Measurements from ENCODE around the gene WEE1.

The WEE1 gene

DNA sequence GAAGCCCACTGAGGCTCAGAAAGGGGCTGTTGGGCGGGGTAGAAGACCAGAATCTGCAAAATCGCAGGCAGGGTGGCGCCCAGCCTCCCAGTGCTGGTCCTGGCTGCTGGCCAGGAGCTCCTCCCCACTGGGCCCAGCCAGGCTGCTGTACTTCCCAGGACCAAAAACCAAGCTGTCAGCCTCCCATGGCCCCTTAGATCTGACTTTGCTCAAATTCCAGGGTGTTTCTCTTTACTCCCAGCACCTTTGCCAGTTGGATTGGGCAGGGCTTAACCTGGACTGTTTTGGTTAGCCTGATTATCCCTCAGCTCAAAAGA, 44.2 kb upstream of the WEE1 start:
- Histone ChIP-seq H3K79me2 (ENCODE audit: insufficient read depth, low read length) (no peaks in the 10 kb centered on the region), H3K36me3 (ENCODE audit: low read length) (peaks cover 8% of the 10 kb centered on the region; the same call in 1 of the 2 replicates), H3K27ac (ENCODE audit: low read depth, low read length) (no peak overlapping the region), H3K4me2 (ENCODE audit: low read depth, low read length, poor library complexity, severe bottlenecking) (no peak overlapping the region), H3K4me3 (ENCODE audit: insufficient read depth, low read length, poor library complexity, severe bottlenecking) (no peak overlapping the region), H3K27me3 (ENCODE audit: low read length) (no peaks in the 10 kb centered on the region), H3K9me2 (replicated peaks; ENCODE audit: insufficient read depth, low read length) (no peaks in the 10 kb centered on the region), H3K9me3 (ENCODE audit: insufficient read depth, low read length) (no peaks in the 10 kb centered on the region), H2AFZ (ENCODE audit: low read depth, low read length, severe bottlenecking) (no peak overlapping the region), H4K20me1 (ENCODE audit: low read depth, low read length) (no peaks in the 10 kb centered on the region), H3F3A (ENCODE audit: insufficient read depth) (0 out of 2 replicates have a peak, but pooled peaks cover 6% of the 10 kb centered on the region), H3K9ac (ENCODE audit: low read length) (no peak overlapping the region)
- TF ChIP-seq EZH2phosphoT487 (conservative IDR thresholded peaks at IDR 0.05; ENCODE audit: low read length) (no peak), CTCF (IDR thresholded peaks at IDR 0.05; ENCODE audit: insufficient read depth, low read length, poor library complexity, severe bottlenecking) (no peak)

DNA sequence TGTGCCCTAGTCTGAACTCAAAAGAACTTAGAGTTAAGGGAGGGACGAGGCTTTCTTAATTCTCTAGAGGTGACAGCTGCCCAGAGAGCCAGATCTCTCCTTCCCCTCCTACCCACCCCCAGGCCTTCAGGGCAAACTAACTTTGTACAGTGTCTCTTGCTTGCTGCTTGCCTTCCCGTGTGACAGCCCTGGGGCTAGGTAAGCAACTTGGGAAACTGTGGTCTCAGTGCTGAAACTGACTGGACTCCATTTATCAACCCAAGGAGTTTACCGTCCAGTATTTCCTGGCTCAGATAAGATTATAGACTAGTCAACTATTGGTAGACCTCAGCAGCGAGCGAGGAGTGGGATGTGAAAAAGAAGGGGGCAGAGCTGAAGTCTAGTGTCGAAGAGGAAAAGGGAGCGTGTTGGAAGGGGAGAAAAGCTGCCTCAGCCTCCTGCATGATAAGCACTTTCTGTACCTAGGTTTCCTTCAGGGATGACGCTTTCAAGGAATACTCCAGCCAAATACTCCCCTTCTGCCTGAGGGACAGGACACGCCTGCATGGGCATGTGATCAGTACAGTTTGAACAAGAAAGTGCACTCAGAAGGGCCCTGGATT, 43.3 kb upstream of the WEE1 start:
- Histone ChIP-seq H3K27me3 (ENCODE audit: low read length) (no peaks in the 10 kb centered on the region), H3K27ac (ENCODE audit: low read depth, low read length) (no peak overlapping the region), H2AFZ (ENCODE audit: low read depth, low read length, severe bottlenecking) (no peak overlapping the region), H3K9ac (ENCODE audit: low read length) (no peak overlapping the region), H3K9me3 (ENCODE audit: insufficient read depth, low read length) (no peaks in the 10 kb centered on the region), H4K20me1 (ENCODE audit: low read depth, low read length) (no peaks in the 10 kb centered on the region), H3K79me2 (ENCODE audit: insufficient read depth, low read length) (no peaks in the 10 kb centered on the region), H3K4me2 (ENCODE audit: low read depth, low read length, poor library complexity, severe bottlenecking) (no peak overlapping the region), H3K9me2 (replicated peaks; ENCODE audit: insufficient read depth, low read length) (no peaks in the 10 kb centered on the region), H3K4me3 (ENCODE audit: insufficient read depth, low read length, poor library complexity, severe bottlenecking) (no peak overlapping the region), H3F3A (ENCODE audit: insufficient read depth) (0 out of 2 replicates have a peak, but pooled peaks cover 6% of the 10 kb centered on the region), H3K36me3 (ENCODE audit: low read length) (peaks cover 8% of the 10 kb centered on the region; the same call in 1 of the 2 replicates)
- TF ChIP-seq EZH2phosphoT487 (conservative IDR thresholded peaks at IDR 0.05; ENCODE audit: low read length): no peak
- TF ChIP-seq CTCF (IDR thresholded peaks at IDR 0.05; ENCODE audit: insufficient read depth, low read length, poor library complexity, severe bottlenecking): no peak

GRCh38 chr11:9530901-9531625, 42.4 kb upstream of the WEE1 start:
- no peak overlapping the region for H3K4me3 ChIP-seq (ENCODE audit: insufficient read depth, low read length, poor library complexity, severe bottlenecking)
- H4K20me1 ChIP-seq (ENCODE audit: low read depth, low read length): no peaks in the 10 kb centered on the region
- no peaks in the 10 kb centered on the region for H3K79me2 ChIP-seq (ENCODE audit: insufficient read depth, low read length)
- H3K27ac ChIP-seq (ENCODE audit: low read depth, low read length): no peak overlapping the region
- H3K4me2 ChIP-seq (ENCODE audit: low read depth, low read length, poor library complexity, severe bottlenecking): no peak overlapping the region
- no peaks in the 10 kb centered on the region for H3K9me2 ChIP-seq (replicated peaks; ENCODE audit: insufficient read depth, low read length)
- 0 out of 2 replicates have a peak, but pooled peaks cover 6% of the 10 kb centered on the region for H3F3A ChIP-seq (ENCODE audit: insufficient read depth)
- H3K9ac ChIP-seq (ENCODE audit: low read length): no peak overlapping the region
- peaks cover 8% of the 10 kb centered on the region; the same call in 1 of the 2 replicates for H3K36me3 ChIP-seq (ENCODE audit: low read length)
- H3K9me3 ChIP-seq (ENCODE audit: insufficient read depth, low read length): no peaks in the 10 kb centered on the region
- TF ChIP-seq CTCF (IDR thresholded peaks at IDR 0.05; ENCODE audit: insufficient read depth, low read length, poor library complexity, severe bottlenecking) (no peak), EZH2phosphoT487 (conservative IDR thresholded peaks at IDR 0.05; ENCODE audit: low read length) (no peak)
- no peak overlapping the region for H2AFZ ChIP-seq (ENCODE audit: low read depth, low read length, severe bottlenecking)
- H3K27me3 ChIP-seq (ENCODE audit: low read length): no peaks in the 10 kb centered on the region

Data from SU-DHL-6 (cell line).